Calu3 (cell line): ENCODE measurements around the gene ACOX1. TPM values are rescaled to one million over a fixed set of nuclear protein-coding genes. Genes with fewer than 3 reads are reported as not detected.

Experiments
- BruUV-seq: library from RNA; stranded (reverse); fragments of 400-500 nt; replicated peaks from 2 replicates; lab custom pipeline; 2021; lab: Mats Ljungman, UMichigan
- CTCF ChIA-PET: fragments of 300-600 bp; sonication (Branson Sonifier 250); formaldehyde crosslinking; loops from one replicate; lab custom pipeline; 2022; ENCODE audit warnings: antibody characterized with exemption; lab: Charles Lee
- DNase-seq: peaks from one replicate; pipeline ENCODE4 v3.0.0; 2022
- H3K27ac Mint-ChIP-seq: one replicate; pipeline ENCODE4 v1.8.0; 2022; ENCODE audit warnings: mixed read lengths; ENCODE audit not compliant: unreplicated experiment
- H3K27me3 Mint-ChIP-seq: one replicate; pipeline ENCODE4 v1.8.0; 2022; ENCODE audit warnings: mixed read lengths; ENCODE audit not compliant: unreplicated experiment
- H3K36me3 Mint-ChIP-seq: one replicate; pipeline ENCODE4 v1.8.0; 2022; ENCODE audit warnings: mild to moderate bottlenecking, moderate library complexity, mixed read lengths; ENCODE audit not compliant: insufficient read depth, unreplicated experiment
- H3K4me1 Mint-ChIP-seq: one replicate; pipeline ENCODE4 v1.8.0; 2022; ENCODE audit warnings: mild to moderate bottlenecking, low read depth, mixed read lengths; ENCODE audit not compliant: unreplicated experiment
- H3K4me3 Mint-ChIP-seq: one replicate; pipeline ENCODE4 v1.8.0; 2022; ENCODE audit warnings: mild to moderate bottlenecking, low read depth, moderate library complexity, mixed read lengths; ENCODE audit not compliant: unreplicated experiment
- H3K9me3 Mint-ChIP-seq: one replicate; pipeline ENCODE4 v1.8.0; 2022; ENCODE audit warnings: low read depth, mixed read lengths; ENCODE audit not compliant: unreplicated experiment
- intact Hi-C: fragments of 100-400 bp; cut with micrococcal nuclease; formaldehyde crosslinking; loops from one replicate; pipeline ENCODE4 v1.10.0; 2022; ENCODE audit not compliant: unreplicated experiment
- total RNA-seq: library from RNA; stranded (reverse); gene quantifications from 2 replicates; pipeline ENCODE4 v1.2.3, GENCODE V29; 2022
- TF ChIP-seq, protein P1 (sequence below): fragments of 200-600 bp; IDR thresholded peaks from one replicate; pipeline ENCODE4 v1.8.0; 2022; ENCODE audit warnings: antibody characterized with exemption; ENCODE audit not compliant: unreplicated experiment

Gene ACOX1
- total RNA-seq, 1 experiment from 2014 or later = 53.1 TPM

DNA sequence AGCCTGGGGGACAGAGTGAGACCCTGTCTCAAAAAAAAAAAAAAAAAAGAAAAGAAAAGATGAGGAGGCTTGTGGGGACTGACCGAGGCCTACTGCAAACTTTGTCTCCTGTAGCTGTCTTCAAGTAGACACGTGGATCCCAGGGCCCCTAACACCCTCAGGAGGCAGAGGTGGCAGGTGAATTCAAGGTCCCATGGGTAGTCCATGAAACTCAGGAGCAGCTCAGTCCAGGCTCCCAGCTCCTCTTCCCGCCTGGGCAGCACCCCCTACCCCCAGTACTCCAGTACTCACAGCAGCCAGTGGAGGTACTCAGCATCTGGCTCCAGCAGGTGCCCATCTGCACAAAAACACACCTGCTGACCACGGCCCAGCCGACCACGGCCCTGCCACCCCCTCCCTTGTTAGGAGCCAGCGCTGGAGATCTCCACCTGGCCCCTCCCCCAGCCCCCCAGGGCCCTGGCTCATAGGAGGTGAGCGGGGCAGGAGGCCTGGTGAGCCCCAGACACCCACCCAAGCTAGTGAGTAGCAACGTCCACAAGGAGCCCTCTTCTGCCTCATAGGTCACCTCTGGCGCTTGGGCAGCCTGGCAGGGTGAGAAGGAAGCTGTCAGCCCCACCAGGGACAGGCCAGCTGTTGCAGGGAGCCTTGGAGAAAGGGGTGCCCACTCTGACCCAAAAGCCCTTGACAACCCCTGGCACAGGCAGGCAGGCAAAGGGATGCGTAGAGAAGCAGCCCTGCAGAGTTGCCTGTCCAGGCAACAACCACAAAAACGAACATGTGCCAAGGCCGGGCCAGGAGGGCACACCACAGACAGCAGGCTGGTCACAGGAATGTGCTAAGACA is 78.1 kb downstream of the ACOX1 start:
- intact Hi-C loops = no loop called here
- CTCF ChIA-PET = interaction anchor here (0.6 kb wide), 1 partner anchor 15 kb away, joined by 7 read pairs; no protein-coding TSS in a partner anchor

DNA sequence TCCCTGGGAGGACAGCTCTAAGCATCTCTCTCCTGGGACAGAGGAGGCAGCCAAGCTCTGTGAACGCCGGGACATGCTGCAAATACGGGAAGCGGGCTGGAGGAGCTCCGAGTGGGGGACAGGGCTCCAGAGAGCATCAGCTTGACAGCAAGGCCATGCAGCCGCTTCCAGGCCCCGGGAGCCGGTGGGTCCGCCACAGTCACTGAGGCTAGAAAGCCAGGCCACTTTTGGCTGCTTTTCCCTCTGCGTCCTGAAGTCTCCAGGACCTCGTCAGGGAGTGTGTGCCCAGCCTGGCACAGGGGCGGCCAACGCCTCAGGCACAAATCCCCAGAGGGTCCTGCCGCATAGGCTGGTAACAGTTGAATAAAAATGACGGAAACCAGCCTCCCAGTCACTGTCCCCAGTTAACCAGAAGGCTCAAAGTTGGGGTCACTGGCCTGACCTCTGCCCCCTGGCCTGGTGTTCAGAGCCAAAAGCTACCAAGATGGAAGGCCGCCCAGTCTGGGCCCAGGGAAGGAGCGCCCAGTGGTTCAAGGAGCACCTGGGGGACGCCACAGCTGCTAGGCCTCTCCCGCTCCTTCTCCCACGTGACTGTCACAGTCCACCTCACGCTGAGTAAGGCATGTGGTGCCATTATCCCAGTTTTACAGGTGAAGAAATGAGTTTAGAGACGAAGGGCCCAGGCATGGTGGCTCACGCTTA is 79.0 kb downstream of the ACOX1 start:
- no peak overlapping the region for H3K4me3 Mint-ChIP-seq

More for the DNA sequence above, 78.1 kb downstream of the ACOX1 start:
- Mint-ChIP-seq H3K4me3 (no peak overlapping the region), H3K4me1 (no peaks in the 10 kb centered on the region), H3K36me3 (peaks cover 52% of the 10 kb centered on the region), H3K27ac (no peak overlapping the region), H3K9me3 (no peaks in the 10 kb centered on the region), H3K27me3 (no peaks in the 10 kb centered on the region)
- no TSS peak for BruUV-seq
- TF ChIP-seq, protein P1, sequence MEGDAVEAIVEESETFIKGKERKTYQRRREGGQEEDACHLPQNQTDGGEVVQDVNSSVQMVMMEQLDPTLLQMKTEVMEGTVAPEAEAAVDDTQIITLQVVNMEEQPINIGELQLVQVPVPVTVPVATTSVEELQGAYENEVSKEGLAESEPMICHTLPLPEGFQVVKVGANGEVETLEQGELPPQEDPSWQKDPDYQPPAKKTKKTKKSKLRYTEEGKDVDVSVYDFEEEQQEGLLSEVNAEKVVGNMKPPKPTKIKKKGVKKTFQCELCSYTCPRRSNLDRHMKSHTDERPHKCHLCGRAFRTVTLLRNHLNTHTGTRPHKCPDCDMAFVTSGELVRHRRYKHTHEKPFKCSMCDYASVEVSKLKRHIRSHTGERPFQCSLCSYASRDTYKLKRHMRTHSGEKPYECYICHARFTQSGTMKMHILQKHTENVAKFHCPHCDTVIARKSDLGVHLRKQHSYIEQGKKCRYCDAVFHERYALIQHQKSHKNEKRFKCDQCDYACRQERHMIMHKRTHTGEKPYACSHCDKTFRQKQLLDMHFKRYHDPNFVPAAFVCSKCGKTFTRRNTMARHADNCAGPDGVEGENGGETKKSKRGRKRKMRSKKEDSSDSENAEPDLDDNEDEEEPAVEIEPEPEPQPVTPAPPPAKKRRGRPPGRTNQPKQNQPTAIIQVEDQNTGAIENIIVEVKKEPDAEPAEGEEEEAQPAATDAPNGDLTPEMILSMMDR = no peak
- no peak for DNase-seq

DNA sequence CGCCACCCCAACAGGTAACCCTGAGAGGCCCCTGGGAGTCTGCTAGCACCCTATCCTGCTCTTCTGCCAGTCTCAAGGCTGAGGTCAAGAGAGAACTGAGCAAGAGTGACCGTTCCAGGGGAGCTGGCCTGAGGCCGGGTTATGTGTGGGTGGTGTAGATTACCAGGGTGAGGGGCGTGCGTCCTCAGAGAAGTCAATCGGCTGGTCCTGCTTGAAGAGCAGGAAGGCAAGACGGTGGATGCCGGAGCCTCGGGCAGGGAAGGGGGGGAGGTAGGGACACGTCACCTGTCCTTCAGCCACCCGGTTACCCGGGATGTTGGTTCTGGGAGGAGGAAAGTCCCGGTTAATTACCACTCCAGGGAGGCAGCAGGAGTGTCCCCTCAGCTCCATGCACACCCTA is 79.6 kb downstream of the ACOX1 start:
- Mint-ChIP-seq H3K9me3 (no peaks in the 10 kb centered on the region), H3K27me3 (no peaks in the 10 kb centered on the region), H3K4me3 (no peak overlapping the region), H3K27ac (no peak overlapping the region), H3K36me3 (peaks cover 49% of the 10 kb centered on the region), H3K4me1 (peaks cover 12% of the 10 kb centered on the region)
- intact Hi-C loops = no loop called here
- CTCF ChIA-PET = interaction anchor here (0.6 to 1.0 kb wide), 3 partner anchors 44 to 127 kb away, joined by 3 to 4 read pairs (median 3); partner anchors contain the start of gene WBP2
- DNase-seq = no peak
- TF ChIP-seq, protein P1 = no peak
- BruUV-seq = no TSS peak

More for the DNA sequence above, 79.0 kb downstream of the ACOX1 start:
- no peak overlapping the region for H3K27ac Mint-ChIP-seq
- intact Hi-C loops = no loop called here
- peaks cover 10% of the 10 kb centered on the region for H3K4me1 Mint-ChIP-seq
- no peak for DNase-seq
- no TSS peak for BruUV-seq
- TF ChIP-seq, protein P1 = no peak
- peaks cover 55% of the 10 kb centered on the region for H3K36me3 Mint-ChIP-seq
- H3K27me3 Mint-ChIP-seq = no peaks in the 10 kb centered on the region
- CTCF ChIA-PET = interaction anchor here (1.0 kb wide), 1 partner anchor 45 kb away, joined by 4 read pairs; the partner anchor contains the start of gene WBP2
- no peaks in the 10 kb centered on the region for H3K9me3 Mint-ChIP-seq

DNA sequence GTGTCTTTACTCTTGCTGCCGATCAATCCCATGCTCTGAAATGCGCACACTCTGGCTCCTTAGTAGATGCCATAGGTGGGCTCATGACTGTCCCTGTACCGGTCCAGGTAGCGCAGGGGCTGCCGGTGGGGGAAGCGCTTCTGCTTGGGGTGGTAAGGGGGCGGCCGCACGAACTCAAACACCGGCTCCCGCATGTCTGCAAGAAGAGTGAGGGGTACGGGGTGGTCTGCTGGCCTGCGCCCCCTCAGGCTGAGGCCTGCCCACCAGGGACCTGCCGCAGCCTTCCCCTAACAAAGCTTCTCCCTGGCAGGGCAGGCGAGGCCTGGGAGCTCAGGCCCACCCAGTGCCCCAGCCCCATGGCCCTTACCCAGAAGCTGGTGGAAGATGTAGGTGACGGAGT is 80.2 kb downstream of the ACOX1 start:
- TF ChIP-seq, protein P1 = no peak
- no peak for DNase-seq
- BruUV-seq = no TSS peak
- Mint-ChIP-seq H3K27ac (no peak overlapping the region), H3K4me1 (peaks cover 12% of the 10 kb centered on the region), H3K36me3 (peaks cover 44% of the 10 kb centered on the region), H3K4me3 (no peak overlapping the region), H3K27me3 (no peaks in the 10 kb centered on the region), H3K9me3 (no peaks in the 10 kb centered on the region)
- intact Hi-C loops = no loop called here
- CTCF ChIA-PET = interaction anchor here (0.6 kb wide), 2 partner anchors 105 to 127 kb away, joined by 3 read pairs; no protein-coding TSS in a partner anchor
